T-helper 22 cell (primary cell): ENCODE results near the gene POLR1A.

Source experiments
- DNase-seq: peaks from one replicate; pipeline ENCODE4 v3.0.0-alpha.2; 2020; ENCODE audit warnings: low read depth

POLR1A gene

DNA sequence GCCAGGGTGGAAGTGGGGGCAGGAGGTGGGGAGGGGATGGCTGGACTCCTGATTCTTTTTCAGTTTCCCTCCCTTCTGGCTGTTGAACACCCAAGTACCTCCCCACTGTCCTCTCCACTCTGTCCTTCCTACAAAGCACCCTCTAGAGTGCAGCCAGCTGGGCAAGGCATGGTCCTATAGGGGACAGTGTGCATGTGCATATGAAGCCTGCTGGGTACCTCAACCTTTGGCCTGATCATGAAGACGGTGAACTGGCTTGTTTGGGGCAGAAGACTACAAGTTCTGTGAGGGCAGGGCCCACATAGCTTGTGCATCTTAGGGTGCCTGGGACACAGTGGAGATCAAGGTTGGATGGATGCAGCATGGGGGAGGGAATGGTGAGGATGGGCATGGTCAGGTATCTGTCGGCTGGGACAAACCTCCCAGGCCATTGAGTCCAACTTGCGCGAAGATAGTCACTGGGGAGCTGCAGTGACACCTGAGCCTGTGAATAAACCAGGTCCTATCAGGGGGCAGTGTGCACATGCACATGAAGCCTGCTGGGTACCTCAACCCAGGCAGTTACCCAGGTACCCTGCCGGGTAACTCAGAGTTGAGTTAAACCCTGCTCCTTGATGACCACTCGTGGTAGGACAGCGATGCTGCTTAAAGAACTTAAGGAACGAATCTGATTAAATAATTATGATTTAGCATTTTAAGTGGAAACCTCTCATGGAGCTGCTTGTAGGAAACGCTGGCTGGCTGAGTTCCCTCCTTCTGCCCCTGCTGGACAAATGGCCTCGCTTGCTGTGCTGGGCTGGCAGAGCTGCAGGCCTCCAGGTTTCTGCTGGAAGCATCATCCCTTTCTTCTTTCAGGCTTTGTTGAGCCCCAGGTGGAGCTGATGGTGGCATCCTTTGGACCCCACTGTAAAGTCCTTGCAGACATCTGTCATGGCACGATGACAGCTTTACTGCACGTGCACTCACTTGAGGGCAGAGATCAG, 84.0 kb downstream of the POLR1A start:
- no peak for DNase-seq

DNA sequence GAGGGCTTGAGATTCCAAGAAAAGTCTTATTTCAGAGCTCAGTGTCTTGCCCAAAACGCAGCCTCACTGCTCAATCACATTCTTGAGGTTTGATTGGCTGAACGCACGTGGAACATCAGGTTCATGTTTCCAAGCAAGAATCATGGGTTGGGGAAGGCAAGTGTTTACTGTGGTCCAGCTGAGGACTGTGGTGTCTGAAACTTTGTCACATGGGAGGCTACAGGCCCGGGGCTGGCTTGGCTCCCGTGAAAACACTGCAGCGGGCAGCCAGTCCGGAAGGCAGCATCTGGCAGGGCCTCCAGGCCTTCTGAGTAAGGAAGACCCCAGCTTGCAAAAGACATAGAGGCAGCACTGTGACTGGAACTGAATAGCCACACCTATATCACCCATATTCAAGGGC, 84.7 kb downstream of the POLR1A start:
- no peak for DNase-seq

DNA sequence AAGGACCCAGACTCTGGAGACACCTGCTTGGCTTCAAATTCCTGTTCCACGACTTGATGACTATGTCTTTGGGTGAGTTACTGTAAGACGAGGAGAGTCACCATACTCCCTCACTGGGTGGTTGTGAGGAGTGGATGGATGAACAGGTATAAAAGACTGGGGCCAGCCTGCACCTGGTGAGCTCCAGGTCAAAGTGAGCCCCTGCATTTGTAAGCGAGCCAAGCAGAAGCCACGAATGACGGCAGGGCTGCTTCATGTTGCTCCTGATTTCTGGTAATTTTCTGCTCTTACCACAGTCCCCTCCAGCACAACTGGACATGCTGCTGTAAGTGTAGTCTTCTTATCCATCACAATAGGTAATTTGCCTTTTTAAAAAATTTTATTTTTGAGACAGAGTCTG, 86.6 kb downstream of the POLR1A start:
- DNase-seq = no peak

DNA sequence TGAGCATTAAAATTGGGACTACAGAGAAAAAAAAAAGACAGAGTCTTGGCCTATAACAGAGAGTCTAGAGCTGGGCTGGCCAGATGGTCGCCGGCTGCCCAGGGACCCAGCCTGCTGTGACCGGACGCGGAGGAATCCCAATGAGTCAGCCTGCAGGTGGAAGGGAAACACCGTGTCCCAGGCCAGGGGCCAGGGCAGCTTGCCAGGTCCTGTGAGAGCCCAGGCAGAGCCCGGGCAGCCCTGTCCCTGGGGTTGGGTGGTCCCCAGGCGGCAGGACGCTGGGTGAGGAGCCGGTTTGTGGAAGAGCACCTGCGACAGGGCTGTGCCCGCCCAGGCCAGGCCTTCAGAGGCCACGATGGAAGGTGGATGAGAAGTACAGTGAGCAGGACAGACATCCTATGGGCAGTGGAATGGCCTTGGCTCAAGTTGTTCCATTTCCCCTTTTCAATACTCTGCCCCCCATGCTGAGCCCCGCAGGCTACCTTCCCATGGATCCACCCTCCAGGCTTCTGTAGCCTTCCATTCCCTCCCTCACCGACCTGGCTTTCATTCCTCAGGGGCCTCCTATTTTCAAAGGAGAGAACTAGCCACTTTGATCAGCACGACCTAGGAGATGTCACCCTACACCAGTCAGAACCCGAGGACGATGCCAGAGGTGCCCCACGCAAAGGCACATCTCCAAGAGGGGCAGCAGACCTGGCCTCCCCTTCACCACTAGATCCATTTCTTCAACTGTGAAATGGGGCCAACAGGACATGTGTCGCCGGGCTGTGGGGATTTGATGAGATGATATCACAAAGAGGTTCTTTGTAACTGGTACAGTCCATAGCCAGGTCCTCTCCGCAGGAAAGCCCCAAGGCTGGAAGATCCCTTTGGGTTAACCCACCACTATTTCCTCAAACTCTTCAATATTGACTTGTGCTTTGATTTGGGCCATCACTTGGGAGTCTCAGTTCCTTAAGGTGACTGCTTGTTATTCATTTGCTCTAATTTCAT, 87.5 kb downstream of the POLR1A start:
- DNase-seq = no peak

DNA sequence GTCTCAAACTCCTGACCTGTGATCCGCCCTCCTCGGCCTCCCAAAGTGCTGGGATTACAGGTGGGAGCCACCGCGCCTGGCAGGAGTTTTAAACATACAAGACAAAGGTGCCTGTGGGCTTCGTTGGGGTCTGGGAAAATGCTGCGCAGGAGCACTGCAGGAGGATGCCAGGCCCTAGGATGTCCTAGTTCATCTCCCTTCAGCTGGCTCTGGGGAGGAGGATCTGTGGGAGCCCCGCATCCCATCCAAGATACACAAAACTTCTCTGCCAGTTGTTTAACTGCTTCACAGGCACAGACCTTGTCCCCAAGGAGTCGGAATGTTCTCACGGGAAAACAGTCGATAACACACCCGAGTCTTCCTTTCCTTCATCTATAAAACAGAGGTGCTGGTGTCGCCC, 89.1 kb downstream of the POLR1A start:
- DNase-seq = no peak

DNA sequence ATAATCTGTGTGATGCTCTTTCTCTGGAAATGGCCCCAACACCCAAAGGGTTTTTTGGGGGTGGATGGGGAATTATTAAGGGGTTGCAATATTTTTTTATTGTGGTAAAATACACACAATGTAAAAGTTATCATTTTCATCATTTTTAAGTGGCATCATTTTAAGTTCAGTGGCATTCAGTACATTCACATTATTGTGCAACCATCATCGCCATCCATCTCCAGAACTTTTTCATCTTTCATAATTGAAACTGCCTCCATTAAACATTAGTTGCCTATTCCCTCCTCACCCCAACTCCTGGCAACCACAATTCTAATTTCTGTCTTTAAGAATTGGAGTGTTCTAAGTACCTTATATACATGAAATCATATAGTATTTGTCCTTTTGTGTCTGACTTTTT, 90.0 kb downstream of the POLR1A start:
- no peak for DNase-seq

DNA sequence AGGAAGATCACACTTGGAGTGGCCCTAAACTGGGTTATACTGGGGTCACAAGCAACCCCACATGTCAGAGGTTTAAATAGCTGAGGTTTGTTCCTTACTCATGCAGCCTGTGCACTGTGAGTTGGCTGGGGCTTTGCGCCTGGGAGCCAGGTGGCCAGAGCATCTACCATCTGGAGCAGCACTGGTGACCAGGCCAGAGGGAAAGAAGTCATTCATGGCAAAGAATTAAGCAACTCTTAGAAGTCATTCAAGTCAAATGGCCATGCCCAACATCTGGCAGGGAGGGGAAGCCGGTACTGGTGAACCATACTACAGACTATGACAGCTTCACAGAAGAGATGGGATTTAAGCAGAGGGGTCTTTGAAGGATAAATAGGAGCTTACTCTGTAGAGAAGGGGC, 90.7 kb downstream of the POLR1A start:
- DNase-seq = no peak

DNA sequence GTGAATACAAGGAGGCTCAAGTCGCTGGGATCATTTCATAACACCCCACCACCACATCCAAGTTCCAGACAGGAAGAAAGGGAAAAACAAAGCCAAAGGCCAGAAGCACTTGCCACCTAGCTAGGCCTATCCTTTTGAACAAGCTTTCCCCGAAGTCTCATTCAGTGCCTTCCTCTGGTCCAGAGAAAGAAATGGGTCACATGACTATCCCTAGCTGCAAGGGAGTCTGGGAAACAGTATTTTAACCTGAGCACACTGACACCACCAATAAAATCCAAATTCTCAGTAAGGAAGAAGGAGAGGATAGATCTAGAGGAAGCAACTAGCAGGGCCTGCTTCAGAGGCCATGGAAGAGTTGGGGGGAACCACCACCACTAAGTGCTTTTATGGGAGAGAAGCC, 91.2 kb downstream of the POLR1A start:
- DNase-seq = no peak

DNA sequence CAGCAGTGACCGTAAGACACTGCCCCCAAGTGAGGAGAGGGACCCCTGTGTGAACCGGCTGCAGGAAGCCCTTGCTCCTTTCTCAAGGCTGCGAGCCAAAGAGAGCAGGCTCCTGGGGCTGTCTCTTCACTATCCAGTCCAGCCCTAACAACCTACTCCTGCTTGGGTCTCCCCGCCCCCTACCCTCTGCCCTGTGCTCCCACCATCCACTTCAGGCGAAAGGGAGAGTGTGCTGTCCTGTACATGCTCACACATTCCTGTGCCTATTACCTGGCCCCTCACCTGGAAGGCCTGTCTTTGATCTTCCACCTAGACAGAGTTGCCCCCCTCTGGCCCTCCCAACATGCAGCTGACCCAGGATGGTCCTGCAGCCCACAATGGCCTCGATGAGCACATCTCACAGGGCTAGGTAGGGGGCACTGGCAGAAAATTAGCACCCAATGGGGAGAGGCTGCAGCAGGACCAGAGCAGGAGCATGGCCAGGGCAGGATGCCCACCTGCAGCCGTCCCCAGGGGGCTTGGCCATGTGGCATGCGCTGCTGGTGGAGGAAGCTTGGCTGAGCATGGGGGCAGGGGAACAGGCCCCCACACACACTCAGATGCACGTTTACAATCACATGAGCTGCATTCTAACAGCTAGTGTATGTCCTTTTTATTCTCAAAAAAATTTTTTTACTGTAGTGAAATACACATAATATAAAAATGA, 93.5 kb downstream of the POLR1A start:
- no peak for DNase-seq

DNA sequence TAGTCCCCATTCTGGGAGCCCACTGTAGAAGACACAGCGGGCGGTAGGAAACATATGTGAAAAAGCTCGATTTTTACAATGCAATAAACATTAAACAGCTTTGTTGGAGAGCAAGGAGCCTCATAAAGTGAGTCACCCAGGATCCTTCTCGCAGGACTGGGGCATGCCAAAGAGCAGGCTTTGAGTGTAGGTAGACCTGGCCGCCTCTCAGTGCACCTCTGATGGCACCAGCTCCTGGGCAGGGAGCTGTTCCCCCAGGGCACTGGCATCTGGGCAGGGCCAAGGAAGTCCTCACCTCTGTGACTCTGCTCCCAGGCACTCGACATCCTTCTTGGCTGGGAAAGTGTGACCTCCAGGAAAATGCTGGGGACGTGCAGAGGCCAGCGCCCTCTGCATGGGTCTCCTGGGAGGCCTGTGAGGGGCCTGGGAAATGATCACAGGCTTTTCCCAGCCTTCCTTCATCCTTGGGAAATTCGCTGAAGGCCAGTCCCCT, 94.2 kb downstream of the POLR1A start:
- no peak for DNase-seq

DNA sequence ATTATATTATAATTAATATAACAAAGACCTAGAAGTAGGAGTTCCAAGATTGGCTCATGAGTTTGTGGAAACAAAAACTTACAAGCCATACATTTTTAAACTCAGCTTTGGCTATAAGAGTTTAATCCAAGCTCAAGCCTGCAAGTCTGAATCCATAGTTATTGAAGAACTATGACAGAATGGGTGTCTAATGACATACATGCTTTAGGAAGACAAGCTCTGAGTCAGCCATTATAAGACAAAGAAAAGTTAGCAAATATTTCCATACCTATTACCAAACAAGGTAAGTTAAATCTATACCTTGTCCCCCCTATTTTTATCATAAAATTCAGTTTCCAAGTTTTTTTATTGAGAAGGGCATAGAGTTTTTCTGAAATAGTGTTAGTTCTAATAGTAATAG, 95.6 kb downstream of the POLR1A start:
- no peak for DNase-seq

DNA sequence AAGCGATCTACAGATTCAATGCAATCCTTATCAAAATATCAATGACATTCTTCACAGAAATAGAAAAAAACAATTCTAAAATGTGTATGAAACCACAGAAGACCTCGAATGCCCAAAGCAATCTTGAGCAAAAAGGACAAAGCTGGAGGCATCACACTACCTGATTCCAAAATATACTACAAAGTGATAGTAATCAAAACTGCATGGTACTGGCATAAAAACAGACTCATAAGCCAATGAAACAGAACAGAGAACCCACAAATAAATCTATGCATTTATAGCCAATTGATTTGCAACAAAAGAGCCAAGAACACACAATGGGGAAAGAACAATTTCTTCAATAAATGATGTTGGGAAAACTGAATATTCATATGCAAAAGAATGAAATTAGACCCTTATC, 99.2 kb downstream of the POLR1A start:
- no peak for DNase-seq

DNA sequence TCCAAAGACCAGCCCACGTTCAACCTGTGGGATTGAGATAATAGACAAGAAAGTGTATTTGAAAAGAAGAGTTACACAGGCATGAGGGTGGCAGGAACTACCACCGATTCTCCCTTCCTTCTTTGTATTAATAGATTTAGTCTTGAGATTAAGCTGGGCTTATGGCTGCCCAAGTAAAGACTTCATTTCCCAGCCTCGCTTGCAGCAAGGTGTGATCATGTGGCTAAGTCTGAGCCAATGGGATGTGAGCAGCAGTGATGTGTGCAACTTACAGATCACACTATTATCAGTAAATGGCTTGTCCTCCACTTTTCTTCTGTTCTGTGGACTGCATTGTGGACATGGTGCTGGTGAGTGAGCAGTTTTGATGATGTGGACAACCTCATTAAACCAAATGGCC, 101.7 kb downstream of the POLR1A start:
- no peak for DNase-seq

DNA sequence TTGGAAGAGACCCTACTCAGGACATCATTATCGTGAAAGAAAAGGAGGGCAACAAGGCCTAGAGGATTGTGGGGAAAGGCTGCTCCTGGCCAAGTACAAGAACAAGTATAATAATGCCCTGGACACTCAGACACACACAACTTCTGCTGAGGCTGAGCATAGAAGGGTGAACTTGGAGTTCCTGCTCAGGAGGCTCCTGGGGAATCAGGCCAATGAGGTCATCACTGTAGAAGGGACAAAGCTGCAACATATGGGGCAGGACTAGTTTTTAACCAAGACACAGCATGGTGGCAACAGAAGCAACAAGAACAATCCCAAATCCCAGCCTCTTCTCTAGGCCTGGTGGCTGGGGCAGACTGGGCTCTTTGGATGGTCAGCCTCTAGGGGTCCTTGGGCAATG, 102.6 kb downstream of the POLR1A start:
- DNase-seq = no peak

DNA sequence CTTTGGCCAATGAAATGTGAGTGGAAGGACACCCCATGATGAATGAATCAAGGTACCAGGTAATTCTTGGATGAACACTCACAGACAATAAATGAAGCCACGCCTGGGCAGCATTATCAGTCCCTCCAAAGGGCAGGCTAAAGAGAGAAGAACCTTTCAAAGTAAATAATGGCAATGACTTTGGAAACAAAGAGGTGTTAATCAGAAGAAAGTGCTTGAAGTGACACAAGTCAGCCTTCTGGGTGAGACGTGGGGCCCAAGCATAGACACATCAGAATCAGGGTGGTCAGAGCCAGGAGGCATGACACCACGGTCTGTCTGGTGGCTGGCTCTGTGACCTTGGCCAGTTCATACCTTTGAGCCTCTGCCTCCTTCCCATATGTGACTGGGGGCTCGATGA, 103.3 kb downstream of the POLR1A start:
- DNase-seq = no peak

DNA sequence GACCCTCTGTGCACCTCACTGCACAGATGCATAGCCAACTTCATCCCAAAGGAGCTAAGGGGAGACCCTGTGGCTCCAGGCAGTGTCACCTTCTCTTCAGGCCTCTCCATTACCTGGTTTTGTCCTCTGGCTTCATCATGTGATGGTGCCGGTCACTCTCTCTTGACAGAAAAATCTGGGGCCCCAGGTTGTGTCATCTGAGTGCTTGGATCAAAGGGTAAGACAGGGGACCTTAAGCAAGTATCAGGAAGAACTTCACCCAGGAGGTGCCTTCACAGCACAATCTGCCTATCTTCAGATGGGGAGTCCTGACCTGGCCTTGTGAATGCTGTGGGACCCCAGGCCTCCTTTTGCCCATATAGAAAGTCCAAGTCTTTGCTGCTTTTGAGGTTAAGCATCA, 104.4 kb downstream of the POLR1A start:
- no peak for DNase-seq

DNA sequence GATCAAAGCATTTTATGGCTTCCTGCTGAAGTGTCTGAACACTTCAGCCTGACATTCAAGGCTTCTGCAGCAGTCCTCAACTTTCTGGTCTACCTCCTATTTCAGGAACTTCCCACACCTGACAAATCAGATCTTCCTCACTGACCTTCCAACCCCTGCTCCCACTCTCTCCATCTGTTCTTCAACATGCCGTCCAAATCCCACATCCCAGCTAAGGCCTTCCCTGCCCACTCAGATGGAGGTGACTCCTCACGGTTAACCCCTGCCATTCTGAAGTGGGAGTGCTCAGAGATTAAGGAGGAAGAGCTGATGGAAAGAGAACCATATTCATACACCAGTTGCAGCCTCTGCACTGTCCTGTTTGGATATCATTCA, 104.8 kb downstream of the POLR1A start:
- DNase-seq = no peak

DNA sequence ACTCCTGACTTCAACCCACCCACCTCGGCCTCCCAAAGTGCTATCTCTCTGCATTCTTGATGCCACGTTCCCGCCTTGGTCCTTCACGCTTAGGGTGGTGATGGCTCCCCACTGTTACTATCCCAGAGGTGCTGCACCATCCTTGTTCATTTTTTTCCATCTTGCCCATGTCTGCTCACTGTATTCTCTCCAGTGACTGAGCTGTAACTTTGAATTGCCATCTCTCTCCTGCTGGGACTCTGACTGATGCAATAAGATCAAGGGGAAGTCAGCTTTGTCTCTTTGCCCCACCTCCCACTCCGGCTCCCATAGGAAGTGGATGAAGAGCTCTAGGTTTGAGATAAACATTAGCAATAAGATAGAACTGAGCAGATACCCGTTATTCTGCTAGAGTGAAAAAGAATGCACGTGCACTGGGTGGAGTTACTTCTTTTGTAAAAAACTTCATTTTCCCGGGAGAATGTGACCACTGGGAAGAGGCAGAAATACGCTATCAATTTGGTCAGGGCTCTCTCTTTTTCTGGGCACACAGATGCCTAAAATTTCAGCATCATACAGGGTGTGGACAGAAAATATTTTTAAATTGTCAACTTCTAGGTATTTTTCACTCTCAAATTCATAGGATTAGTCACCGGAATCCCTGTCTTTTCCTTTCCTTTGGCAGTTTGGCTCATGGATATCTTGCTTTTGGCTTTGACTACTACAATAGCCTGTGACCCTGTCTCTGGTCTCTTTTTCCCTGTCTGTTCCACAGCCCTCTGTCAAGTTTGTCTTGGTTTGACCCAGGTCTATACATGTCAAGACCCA, 105.4 kb downstream of the POLR1A start:
- no peak for DNase-seq

DNA sequence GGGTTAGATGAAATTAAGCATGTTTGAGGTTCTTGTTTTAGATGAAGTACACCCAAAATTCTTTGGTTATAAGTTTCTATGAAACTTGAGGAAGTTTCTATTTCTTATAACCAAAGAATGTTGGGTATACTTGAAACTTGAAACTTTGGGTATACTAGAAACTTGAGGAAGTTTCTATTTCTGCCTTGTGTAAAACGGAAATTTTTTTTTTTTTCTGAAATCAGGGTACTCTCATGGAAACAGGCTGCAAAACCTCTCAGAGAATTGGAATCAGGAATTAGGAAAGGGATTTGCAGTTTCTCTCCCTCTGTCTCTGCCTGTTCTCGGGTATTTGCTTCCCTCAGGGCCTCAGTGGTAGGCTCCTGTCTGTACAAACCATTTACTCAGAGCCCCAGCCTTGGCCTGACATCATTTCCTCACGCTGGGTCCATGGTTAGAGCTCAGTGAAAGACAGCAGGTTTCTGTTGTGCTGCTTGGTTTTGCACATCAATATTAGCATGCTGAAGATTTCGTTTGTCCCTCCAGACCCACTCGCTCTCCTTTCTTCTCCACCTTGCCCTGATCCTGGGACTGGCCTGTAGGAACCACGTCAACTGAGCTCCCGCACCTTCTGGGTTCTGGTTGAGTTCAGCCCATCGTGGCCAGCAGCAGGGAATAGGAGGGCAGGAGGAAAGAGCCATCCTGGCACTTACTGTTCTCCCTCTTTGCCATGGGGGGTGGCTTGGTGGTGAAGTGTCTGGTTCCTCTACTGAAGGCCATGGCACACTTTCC, 106.4 kb downstream of the POLR1A start:
- DNase-seq = no peak
